SU-DHL-6 (cell line): ENCODE measurements around the gene TENM4.

Experiments used
- H2AFZ ChIP-seq: fragments of 200-600 bp; sonication (generic); 2 replicates; pipeline ENCODE4 v1.6.1; 2014; ENCODE audit warnings: low read depth, mild to moderate bottlenecking, moderate library complexity, mixed read lengths, antibody characterized with exemption, low read length; ENCODE audit not compliant: severe bottlenecking
- H3F3A ChIP-seq: fragments of 200-600 bp; shearing (Covaris generic); 2 replicates; pipeline ENCODE4 v1.6.0; 2016; ENCODE audit warnings: antibody characterized with exemption, mild to moderate bottlenecking; ENCODE audit not compliant: insufficient read depth
- H3K27ac ChIP-seq: fragments of 200-600 bp; sonication (generic); 2 replicates; pipeline ENCODE4 v1.5.1; 2016; ENCODE audit warnings: low read depth, mild to moderate bottlenecking, low read length, moderate library complexity, mixed read lengths
- H3K27me3 ChIP-seq: fragments of 200-600 bp; sonication (generic), shearing (Covaris generic); 2 replicates; pipeline ENCODE4 v1.6.0; 2014; ENCODE audit warnings: mild to moderate bottlenecking, low read length
- H3K36me3 ChIP-seq: fragments of 200-600 bp; sonication (generic); 2 replicates; pipeline ENCODE4 v1.6.1; 2014; ENCODE audit warnings: mild to moderate bottlenecking, low read length, mixed read lengths
- H3K4me2 ChIP-seq: fragments of 300-600, 200-600 bp; shearing (Covaris generic), sonication (generic); 2 replicates; pipeline ENCODE4 v1.6.0; 2014; ENCODE audit warnings: low read length, low read depth, mild to moderate bottlenecking; ENCODE audit not compliant: poor library complexity, severe bottlenecking
- H3K4me3 ChIP-seq: fragments of 200-600 bp; sonication (generic); 2 replicates; pipeline ENCODE4 v1.5.1; 2014; ENCODE audit warnings: antibody characterized with exemption, low read length, mild to moderate bottlenecking, mixed read lengths; ENCODE audit not compliant: insufficient read depth, poor library complexity, severe bottlenecking
- H3K79me2 ChIP-seq: fragments of 200-600 bp; sonication (generic); 2 replicates; pipeline ENCODE4 v1.6.1; 2014; ENCODE audit warnings: mild to moderate bottlenecking, low read length, moderate library complexity; ENCODE audit not compliant: insufficient read depth
- H3K9ac ChIP-seq: fragments of 200-600 bp; sonication (generic); 2 replicates; pipeline ENCODE4 v1.7.0; 2014; ENCODE audit warnings: mild to moderate bottlenecking, low read length
- H3K9me2 ChIP-seq: fragments of 200-600 bp; sonication (generic); replicated peaks from 2 replicates; pipeline ENCODE4 v1.6.1; 2014; ENCODE audit warnings: low read length; ENCODE audit not compliant: insufficient read depth
- H3K9me3 ChIP-seq: fragments of 200-600 bp; sonication (generic); 2 replicates; pipeline ENCODE4 v1.6.1; 2014; ENCODE audit warnings: low read length, mixed read lengths; ENCODE audit not compliant: insufficient read depth
- H4K20me1 ChIP-seq: fragments of 200-600 bp; sonication (generic); 2 replicates; pipeline ENCODE4 v1.6.1; 2014; ENCODE audit warnings: low read depth, mild to moderate bottlenecking, antibody characterized with exemption, low read length, moderate library complexity, mixed read lengths
- EZH2phosphoT487 ChIP-seq: fragments of 200-600 bp; sonication (generic), shearing (Covaris generic); conservative IDR thresholded peaks from 2 replicates; pipeline ENCODE4 v1.6.1; 2018; ENCODE audit warnings: mild to moderate bottlenecking, antibody characterized with exemption, low read length, moderate library complexity, mixed read lengths
- TF ChIP-seq, protein P1 (sequence below): fragments of 200-600 bp; sonication (generic); IDR thresholded peaks from one replicate; pipeline ENCODE4 v1.5.1; 2017; ENCODE audit warnings: antibody characterized with exemption, mild to moderate bottlenecking, low read length, moderate library complexity; ENCODE audit not compliant: insufficient read depth, poor library complexity, severe bottlenecking

The TENM4 gene

DNA sequence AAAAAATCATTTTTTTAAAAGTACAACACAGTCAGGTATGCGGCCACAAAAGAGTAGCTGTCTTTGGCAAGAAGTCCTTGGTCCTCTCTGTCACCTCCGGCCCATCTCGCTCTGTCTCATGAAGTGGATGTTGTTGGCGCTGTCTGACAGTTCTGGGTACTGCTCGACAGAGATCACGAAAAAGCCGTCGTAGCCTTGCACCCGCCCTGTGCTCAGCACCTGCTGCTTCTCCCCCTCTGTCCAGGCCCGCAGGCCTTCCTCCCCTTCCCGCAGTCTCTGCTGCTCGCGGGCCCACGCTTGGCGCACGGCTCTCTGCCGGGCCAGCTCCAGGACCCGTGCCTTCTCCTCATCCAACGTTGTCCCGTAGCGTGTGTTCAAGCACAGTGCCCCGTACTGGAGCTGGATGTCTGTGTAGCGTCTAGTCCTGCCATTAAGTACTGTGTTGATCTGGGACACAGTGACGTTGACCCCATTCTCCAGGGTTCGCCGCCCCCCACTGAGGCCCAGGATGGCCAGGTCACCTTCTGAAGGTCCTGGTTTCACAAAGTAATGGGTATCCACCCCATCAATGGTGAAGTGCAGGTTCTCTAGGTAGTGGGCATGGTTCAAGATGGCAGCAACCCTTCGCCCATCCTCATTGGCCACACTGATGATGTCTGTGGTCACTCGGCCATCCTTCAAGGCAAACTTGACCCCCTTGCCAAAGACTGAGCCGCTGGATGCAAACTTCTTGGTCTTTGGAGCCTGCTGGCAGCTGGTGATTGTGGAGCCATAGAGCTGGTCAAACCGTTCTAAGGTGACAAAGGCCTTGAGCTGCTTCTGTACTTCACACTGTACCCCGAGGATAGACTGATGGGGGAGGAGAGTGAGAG is 782.6 kb downstream of the TENM4 start:
- H3K79me2 ChIP-seq: no peaks in the 10 kb centered on the region
- H3K27ac ChIP-seq: no peak overlapping the region
- no peaks in the 10 kb centered on the region for H3K36me3 ChIP-seq
- no peaks in the 10 kb centered on the region for H3F3A ChIP-seq
- no peaks in the 10 kb centered on the region for H4K20me1 ChIP-seq
- no peak for TF ChIP-seq EZH2phosphoT487
- TF ChIP-seq, protein P1, sequence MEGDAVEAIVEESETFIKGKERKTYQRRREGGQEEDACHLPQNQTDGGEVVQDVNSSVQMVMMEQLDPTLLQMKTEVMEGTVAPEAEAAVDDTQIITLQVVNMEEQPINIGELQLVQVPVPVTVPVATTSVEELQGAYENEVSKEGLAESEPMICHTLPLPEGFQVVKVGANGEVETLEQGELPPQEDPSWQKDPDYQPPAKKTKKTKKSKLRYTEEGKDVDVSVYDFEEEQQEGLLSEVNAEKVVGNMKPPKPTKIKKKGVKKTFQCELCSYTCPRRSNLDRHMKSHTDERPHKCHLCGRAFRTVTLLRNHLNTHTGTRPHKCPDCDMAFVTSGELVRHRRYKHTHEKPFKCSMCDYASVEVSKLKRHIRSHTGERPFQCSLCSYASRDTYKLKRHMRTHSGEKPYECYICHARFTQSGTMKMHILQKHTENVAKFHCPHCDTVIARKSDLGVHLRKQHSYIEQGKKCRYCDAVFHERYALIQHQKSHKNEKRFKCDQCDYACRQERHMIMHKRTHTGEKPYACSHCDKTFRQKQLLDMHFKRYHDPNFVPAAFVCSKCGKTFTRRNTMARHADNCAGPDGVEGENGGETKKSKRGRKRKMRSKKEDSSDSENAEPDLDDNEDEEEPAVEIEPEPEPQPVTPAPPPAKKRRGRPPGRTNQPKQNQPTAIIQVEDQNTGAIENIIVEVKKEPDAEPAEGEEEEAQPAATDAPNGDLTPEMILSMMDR: no peak
- H3K9me2 ChIP-seq: no peaks in the 10 kb centered on the region
- no peak overlapping the region for H3K9ac ChIP-seq
- H3K4me3 ChIP-seq: no peak overlapping the region
- H3K4me2 ChIP-seq: no peak overlapping the region
- H3K9me3 ChIP-seq: no peaks in the 10 kb centered on the region
- no peaks in the 10 kb centered on the region for H3K27me3 ChIP-seq
- H2AFZ ChIP-seq: no peak overlapping the region

DNA sequence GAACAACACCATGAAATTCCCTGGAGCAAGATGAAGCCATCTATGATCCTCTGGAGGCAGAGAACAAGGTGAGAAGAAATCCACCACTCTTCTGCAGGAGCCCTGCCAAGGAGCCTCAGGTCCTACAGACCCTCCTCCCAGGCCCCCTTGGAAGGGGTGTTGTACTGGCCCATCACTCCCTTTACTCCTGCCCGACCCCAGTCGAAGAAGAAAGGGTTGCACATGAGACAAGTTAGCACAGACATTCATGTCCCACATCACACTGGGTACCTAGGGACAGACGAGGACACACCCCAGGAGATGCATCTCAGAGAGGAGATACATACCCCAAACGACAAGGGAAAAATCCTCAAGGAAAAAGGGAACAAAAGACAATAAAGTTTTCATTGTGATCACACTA is 783.4 kb downstream of the TENM4 start:
- Histone ChIP-seq H4K20me1 (no peaks in the 10 kb centered on the region), H3K36me3 (no peaks in the 10 kb centered on the region), H3K9me2 (no peaks in the 10 kb centered on the region), H3K4me3 (no peak overlapping the region), H3K27ac (no peak overlapping the region), H3K9me3 (no peaks in the 10 kb centered on the region), H3F3A (no peaks in the 10 kb centered on the region), H3K4me2 (no peak overlapping the region), H2AFZ (no peak overlapping the region), H3K27me3 (no peaks in the 10 kb centered on the region), H3K79me2 (no peaks in the 10 kb centered on the region), H3K9ac (no peak overlapping the region)
- TF ChIP-seq, protein P1: no peak
- TF ChIP-seq EZH2phosphoT487: no peak

DNA sequence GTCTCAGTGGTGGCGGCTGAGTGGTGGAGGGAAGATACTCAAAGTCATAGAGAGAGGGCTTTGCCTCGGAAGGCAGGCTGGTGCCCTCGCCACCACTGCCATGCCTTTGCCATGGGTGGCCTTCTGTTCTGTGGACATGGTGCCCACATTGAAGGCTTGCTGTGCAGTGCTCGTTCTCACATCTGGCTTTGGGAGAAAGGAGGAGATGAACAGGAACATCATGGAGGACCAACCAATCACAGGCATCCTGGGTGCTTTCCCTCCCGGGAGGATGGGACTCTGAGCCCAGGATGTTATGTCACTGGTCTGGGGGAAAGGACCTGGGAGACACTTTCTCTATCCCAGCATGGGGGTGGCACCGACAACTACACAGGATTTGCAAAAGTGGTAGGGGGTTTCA is 783.8 kb downstream of the TENM4 start:
- TF ChIP-seq EZH2phosphoT487: no peak
- TF ChIP-seq, protein P1: no peak
- Histone ChIP-seq H3K36me3 (no peaks in the 10 kb centered on the region), H3K4me2 (no peak overlapping the region), H3K9me2 (no peaks in the 10 kb centered on the region), H3F3A (no peaks in the 10 kb centered on the region), H4K20me1 (no peaks in the 10 kb centered on the region), H3K79me2 (no peaks in the 10 kb centered on the region), H3K4me3 (no peak overlapping the region), H2AFZ (no peak overlapping the region), H3K9ac (no peak overlapping the region), H3K9me3 (no peaks in the 10 kb centered on the region), H3K27ac (no peak overlapping the region), H3K27me3 (no peaks in the 10 kb centered on the region)
